Measurements from ENCODE around the gene ATXN7L1. TPM values are rescaled to one million over a fixed set of nuclear protein-coding genes. Genes with fewer than 3 reads are reported as not detected.

The ATXN7L1 gene
- total RNA-seq, 1 donor from 2014 or later: 16.0 TPM

DNA sequence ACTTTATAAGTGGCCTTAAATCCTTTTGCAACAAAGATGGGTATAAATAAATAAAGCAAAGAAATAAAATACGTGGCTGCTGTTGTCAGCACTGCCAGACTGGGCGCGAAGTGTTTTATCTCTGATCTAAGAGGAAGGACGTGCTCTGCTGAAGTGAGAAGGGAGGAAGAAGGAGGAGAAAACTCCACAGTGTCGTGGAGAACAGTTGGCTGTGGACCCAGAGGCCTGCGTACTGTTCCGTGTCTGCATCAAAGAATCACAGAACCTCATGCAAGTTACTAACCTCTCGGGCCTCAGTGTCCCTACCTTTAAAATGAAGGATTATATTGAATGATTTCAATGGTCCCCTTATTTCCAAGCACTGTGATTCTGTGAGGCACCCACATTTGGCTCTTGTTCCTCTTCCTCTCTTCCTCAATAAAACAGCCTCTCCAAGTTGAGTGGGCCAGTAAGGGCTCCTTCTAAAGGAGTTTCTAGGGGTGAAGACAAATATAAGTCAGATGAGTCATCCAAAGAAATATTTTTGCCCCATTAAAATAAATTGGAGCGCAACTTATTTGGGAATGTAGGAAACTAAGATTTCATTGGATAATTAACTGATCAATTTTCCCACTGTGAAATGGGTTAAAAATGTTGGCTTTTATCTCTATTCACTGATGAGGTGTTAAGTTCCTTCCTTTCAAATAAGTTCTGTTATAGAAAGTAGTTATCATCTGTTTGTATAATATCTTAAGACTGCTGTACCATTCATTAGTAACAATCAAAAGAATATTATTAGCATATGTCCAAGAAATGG is 168.2 kb downstream of the ATXN7L1 start:
- no peaks in the 10 kb centered on the region for H3K27me3 Mint-ChIP-seq
- H3K9me3 Mint-ChIP-seq: peaks cover 16% of the 10 kb centered on the region
- H3K4me1 Mint-ChIP-seq (ENCODE audit: unreplicated experiment): no peaks in the 10 kb centered on the region
- TF ChIP-seq, protein P1, sequence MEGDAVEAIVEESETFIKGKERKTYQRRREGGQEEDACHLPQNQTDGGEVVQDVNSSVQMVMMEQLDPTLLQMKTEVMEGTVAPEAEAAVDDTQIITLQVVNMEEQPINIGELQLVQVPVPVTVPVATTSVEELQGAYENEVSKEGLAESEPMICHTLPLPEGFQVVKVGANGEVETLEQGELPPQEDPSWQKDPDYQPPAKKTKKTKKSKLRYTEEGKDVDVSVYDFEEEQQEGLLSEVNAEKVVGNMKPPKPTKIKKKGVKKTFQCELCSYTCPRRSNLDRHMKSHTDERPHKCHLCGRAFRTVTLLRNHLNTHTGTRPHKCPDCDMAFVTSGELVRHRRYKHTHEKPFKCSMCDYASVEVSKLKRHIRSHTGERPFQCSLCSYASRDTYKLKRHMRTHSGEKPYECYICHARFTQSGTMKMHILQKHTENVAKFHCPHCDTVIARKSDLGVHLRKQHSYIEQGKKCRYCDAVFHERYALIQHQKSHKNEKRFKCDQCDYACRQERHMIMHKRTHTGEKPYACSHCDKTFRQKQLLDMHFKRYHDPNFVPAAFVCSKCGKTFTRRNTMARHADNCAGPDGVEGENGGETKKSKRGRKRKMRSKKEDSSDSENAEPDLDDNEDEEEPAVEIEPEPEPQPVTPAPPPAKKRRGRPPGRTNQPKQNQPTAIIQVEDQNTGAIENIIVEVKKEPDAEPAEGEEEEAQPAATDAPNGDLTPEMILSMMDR (conservative IDR thresholded peaks at IDR 0.05): no peak
- peaks cover 27% of the 10 kb centered on the region for H3K36me3 Mint-ChIP-seq
- H3K4me3 Mint-ChIP-seq: no peak overlapping the region
- DNase-seq (ENCODE audit: extremely low spot score, unreplicated experiment): no peak
- no peak overlapping the region for H3K27ac Mint-ChIP-seq

DNA sequence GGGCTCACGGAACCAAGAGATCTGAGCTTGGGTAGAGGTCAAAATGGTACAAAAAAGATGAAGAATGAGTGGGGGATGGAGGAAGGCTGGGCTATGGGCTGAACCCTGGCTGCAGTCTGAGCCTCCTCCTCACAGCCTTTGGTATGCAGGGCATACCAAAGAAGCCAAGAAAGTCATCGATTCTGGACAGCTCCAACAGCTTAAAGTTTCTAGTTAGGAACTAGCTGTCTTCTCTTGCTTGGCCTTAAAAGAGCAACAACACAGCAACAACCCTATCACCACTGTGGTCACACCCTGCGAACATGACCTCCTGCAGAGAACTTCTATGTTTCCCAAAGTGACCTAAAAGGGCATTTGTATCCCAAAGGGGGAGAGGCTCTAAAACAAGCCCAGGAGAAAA is 169.0 kb downstream of the ATXN7L1 start:
- Mint-ChIP-seq H3K27ac (no peak overlapping the region), H3K4me3 (no peak overlapping the region), H3K36me3 (peaks cover 21% of the 10 kb centered on the region), H3K27me3 (no peaks in the 10 kb centered on the region), H3K9me3 (peaks cover 9% of the 10 kb centered on the region), H3K4me1 (ENCODE audit: unreplicated experiment) (no peaks in the 10 kb centered on the region)
- DNase-seq (ENCODE audit: extremely low spot score, unreplicated experiment): no peak
- TF ChIP-seq, protein P1 (conservative IDR thresholded peaks at IDR 0.05): no peak

DNA sequence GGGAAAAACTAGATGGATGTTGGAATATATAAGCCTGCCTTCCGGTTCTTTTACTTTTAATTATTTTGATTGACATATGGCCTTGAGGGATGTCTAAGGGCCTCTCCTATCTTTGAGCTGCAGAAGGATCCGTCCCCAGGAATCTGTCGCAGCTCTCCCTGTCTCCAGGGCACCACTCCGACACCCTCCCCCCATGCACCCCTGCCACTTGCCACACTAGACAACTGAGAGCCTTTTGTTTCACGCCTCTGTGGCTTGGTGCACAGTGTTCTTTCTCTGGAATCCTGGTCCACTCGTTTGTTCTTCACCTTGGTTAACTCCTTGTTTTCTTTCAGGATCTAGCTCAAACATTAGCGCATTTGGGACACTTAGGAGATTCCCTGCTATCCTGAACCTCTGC is 171.0 kb downstream of the ATXN7L1 start:
- no peaks in the 10 kb centered on the region for H3K4me1 Mint-ChIP-seq (ENCODE audit: unreplicated experiment)
- H3K4me3 Mint-ChIP-seq: no peak overlapping the region
- H3K36me3 Mint-ChIP-seq: peaks cover 10% of the 10 kb centered on the region
- TF ChIP-seq, protein P1 (conservative IDR thresholded peaks at IDR 0.05): no peak
- H3K9me3 Mint-ChIP-seq: no peaks in the 10 kb centered on the region
- no peak for DNase-seq (ENCODE audit: extremely low spot score, unreplicated experiment)
- no peak overlapping the region for H3K27ac Mint-ChIP-seq
- no peaks in the 10 kb centered on the region for H3K27me3 Mint-ChIP-seq

DNA sequence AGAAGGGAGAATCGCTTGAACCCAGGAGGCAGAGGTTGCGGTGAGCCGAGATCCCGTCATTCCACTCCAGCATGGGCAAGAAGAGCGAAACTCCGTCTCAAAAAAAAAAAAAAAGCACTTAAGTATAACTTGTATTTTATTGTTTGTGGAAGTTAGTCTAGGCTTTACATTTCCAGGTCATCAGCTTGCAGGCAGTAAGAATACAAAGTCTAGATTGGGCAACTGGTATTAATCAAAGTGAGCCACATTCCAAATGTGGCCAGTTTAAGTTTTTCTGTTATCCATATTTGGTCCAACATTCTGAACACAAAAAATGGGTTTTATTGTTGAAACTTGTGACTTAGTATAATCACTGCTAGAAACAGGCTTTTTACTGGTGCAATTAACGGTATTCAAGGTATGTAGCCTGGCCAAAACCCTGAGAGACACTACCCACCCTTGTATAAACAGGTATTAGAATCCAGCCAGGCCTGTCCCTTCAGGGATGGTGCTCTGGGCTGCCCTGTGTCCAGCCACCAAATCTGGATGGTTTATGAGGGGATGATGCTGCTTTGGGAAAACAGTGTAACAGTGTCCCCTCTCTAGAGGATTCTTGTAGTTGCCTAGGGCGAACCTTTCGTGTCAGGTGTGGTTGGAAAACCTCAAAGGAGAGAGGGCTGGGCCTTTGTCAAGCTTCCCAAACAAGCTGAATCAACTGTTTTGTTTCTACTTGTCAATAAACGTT is 173.0 kb downstream of the ATXN7L1 start:
- H3K4me1 Mint-ChIP-seq (ENCODE audit: unreplicated experiment): no peaks in the 10 kb centered on the region

DNA sequence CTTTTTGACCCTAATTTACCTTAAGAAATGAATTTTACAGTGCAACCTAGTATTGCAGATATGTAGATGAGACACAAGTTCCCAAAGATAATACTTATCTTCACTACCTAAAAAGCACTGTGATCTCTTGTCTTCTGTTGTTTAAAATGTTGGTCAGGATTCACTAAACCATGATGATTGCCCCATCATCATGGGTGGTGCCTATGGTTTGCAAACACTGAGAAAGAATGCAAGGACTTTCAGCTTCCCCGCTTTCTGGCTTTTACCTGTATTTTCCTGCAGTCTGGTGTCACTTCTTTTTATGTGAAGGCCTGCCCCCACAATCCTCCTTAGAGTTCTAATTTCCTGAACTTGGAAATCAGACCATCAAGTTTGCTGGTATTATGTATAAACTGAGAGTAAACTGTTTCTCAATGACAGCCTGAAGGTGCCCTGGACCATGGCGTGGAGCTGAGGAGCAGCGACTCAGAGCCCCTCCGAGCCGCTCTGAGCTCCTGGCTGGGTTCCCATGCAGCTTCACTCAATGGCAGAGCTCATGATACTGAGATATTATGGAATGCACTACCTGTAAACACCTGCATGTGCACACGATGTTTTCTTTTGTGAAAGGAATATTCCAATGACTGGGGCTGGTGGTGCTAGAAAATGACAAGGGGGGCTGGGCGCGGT is 176.7 kb downstream of the ATXN7L1 start:
- Mint-ChIP-seq H3K27ac (no peak overlapping the region), H3K4me3 (no peak overlapping the region), H3K36me3 (peaks cover 18% of the 10 kb centered on the region), H3K4me1 (ENCODE audit: unreplicated experiment) (no peaks in the 10 kb centered on the region), H3K27me3 (no peaks in the 10 kb centered on the region), H3K9me3 (peaks cover 5% of the 10 kb centered on the region)
- no peak for DNase-seq (ENCODE audit: extremely low spot score, unreplicated experiment)
- TF ChIP-seq, protein P1 (conservative IDR thresholded peaks at IDR 0.05): no peak

More for the DNA sequence above, 173.0 kb downstream of the ATXN7L1 start:
- Mint-ChIP-seq H3K27ac (peak overlapping the region; percentile 18), H3K9me3 (no peaks in the 10 kb centered on the region), H3K36me3 (peaks cover 6% of the 10 kb centered on the region), H3K27me3 (no peaks in the 10 kb centered on the region), H3K4me3 (no peak overlapping the region)
- no peak for DNase-seq (ENCODE audit: extremely low spot score, unreplicated experiment)
- TF ChIP-seq, protein P1 (conservative IDR thresholded peaks at IDR 0.05): no peak

Measured in type B pancreatic cell (in vitro differentiated cells).